Brain microvascular endothelial cell (primary cell): ENCODE measurements around the gene SMAD7.
A peak's percentile ranks its signal among the peaks of the same experiment; 100 is the strongest.

Experiments used
- DNase-seq: peaks from one replicate; pipeline ENCODE4 v3.0.0-alpha.2; 2020
- H3K27ac ChIP-seq: fragments of 250-450 bp; sonication (Bioruptor Pico); 2 replicates; pipeline ENCODE4 v1.5.1; 2020; ENCODE audit warnings: mild to moderate bottlenecking, moderate library complexity
- H3K27me3 ChIP-seq: fragments of 250-450 bp; sonication (Bioruptor Pico); replicated peaks from 2 replicates; pipeline ENCODE4 v1.5.1; 2020; ENCODE audit warnings: mild to moderate bottlenecking
- H3K36me3 ChIP-seq: fragments of 250-450 bp; sonication (Bioruptor Pico); replicated peaks from 2 replicates; pipeline ENCODE4 v1.5.1; 2020; ENCODE audit warnings: mild to moderate bottlenecking
- H3K4me3 ChIP-seq: 2 replicates; pipeline ENCODE4 v1.5.1; 2011; ENCODE audit warnings: low read depth, mild to moderate bottlenecking, control low read depth, low read length, moderate library complexity
- in situ Hi-C: cut with HindIII; loops from 2 replicates; pipeline ENCODE4 v1.10.0; 2017; ENCODE audit warnings: low sequenced_read_pairs, low pct_ligation_motif_present
- TF ChIP-seq, protein P1 (sequence below): IDR thresholded peaks from 2 replicates; pipeline ENCODE4 v1.5.1; 2011; ENCODE audit warnings: low read depth, mild to moderate bottlenecking, moderate library complexity, low read length, control low read depth, inconsistent platforms; ENCODE audit errors: missing control alignments

Gene SMAD7

DNA sequence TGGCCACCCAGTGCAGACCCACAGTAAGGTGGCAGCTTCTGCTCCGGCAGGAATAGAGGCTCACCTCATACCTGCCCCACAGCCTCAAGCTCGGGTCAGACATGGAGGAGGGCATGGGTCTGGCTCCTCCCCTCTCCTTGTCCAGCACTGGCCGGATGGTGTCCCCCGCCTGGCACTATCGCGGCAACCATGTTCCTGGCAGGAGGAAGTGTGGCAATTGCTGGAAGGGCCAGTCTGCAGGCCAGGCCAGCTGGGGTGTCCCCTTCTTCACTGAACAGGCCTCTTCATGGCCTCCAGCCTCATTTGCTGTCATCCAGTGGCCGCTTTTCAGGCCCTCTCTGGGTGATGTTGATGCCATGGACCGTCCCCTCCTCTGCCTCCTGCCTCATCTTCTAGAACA lies 41.4 kb upstream of the SMAD7 start:
- no peak overlapping the region for H3K27ac ChIP-seq

DNA sequence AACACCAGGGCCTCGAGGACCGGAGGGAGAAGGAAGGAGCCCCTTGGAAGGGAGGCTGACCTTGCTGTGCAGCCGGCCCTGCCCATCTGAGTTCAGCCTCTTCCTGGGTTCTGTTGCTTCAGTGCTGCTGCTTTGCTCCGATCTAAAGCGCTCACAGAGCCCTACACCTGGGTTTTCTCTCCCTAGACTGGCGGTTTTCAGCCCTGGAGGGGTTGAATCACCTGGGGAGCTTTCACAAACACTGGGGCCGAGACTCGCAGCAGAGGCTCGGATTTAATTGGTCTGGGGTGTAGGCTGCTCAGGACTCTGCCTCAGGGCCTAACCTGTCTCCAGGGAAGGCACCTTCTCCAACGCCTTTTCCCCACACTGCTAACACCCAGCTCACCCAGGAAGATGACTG lies 40.9 kb upstream of the SMAD7 start:
- no peak overlapping the region for H3K27ac ChIP-seq
- no peaks in the 10 kb centered on the region for H3K27me3 ChIP-seq
- no peaks in the 10 kb centered on the region for H3K36me3 ChIP-seq
- TF ChIP-seq, protein P1, sequence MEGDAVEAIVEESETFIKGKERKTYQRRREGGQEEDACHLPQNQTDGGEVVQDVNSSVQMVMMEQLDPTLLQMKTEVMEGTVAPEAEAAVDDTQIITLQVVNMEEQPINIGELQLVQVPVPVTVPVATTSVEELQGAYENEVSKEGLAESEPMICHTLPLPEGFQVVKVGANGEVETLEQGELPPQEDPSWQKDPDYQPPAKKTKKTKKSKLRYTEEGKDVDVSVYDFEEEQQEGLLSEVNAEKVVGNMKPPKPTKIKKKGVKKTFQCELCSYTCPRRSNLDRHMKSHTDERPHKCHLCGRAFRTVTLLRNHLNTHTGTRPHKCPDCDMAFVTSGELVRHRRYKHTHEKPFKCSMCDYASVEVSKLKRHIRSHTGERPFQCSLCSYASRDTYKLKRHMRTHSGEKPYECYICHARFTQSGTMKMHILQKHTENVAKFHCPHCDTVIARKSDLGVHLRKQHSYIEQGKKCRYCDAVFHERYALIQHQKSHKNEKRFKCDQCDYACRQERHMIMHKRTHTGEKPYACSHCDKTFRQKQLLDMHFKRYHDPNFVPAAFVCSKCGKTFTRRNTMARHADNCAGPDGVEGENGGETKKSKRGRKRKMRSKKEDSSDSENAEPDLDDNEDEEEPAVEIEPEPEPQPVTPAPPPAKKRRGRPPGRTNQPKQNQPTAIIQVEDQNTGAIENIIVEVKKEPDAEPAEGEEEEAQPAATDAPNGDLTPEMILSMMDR, result no peak
- no peak overlapping the region for H3K4me3 ChIP-seq
- DNase-seq, result no peak
- in situ Hi-C loops, result no loop called here

More for the DNA sequence above, 41.4 kb upstream of the SMAD7 start:
- TF ChIP-seq, protein P1, result no peak
- Histone ChIP-seq H3K27me3 (no peaks in the 10 kb centered on the region), H3K36me3 (no peaks in the 10 kb centered on the region), H3K4me3 (no peak overlapping the region)
- no peak for DNase-seq
- in situ Hi-C loops, result no loop called here

DNA sequence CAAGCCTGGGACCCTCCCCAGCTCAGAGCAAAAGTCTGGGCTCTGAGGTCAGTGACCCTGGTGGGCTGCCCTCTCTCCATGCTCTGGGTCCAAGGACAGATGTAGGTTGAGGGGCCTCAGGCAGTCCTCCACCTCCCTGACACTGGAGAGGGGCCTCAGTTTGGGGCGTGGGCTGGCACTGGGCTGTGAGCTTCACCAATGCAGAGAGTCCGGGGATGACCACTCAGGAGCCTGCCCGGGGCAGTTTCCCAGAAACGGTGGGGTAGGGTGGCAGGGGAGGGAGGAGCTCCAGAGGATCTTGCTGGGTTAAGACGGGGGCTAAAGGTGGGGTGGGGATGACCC lies 40.5 kb upstream of the SMAD7 start:
- Histone ChIP-seq H3K4me3 (no peak overlapping the region), H3K27ac (no peak overlapping the region), H3K27me3 (no peaks in the 10 kb centered on the region), H3K36me3 (no peaks in the 10 kb centered on the region)
- TF ChIP-seq, protein P1, result no peak
- in situ Hi-C loops, result no loop called here
- DNase-seq, result no peak

DNA sequence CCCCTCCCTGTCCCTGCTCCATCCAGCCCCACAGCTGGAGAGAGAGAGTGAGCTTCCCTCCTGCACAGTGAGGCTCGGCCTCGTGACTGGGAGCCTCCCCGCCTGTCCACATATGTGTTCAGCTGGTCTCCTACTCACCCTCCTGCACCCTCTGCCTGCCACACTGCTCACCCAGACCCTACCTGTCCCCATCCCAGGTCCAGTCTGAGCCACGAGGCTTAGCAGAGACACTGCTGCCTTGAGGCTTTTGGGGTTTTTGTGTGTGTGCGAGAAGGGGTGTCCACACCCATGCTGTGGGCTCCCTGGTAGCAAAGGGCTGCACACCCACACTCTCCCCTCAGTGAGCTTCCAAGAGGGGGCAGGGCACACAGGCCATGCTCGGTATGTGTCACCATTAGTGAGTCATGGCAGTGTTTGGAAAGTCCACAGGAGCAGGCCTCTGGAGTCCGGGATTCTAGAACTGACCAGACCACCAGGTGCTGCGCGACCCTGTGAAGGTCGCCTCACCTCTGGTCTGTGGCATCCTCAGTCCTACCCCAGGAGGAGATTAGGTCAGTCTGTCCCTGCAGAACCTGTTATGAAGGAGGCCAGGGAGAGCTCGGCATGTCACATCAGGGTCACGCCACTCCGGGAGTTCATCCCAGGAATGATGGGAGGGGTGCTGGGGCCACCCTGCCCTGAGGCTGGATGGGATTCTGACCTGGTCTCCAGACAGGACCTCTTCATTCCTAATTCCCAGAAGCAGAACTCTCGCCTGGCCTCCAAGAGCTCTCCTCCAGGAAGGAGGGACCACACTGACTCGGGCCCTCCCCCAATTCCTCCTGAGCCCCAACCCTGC lies 39.9 kb upstream of the SMAD7 start:
- Histone ChIP-seq H3K36me3 (no peaks in the 10 kb centered on the region), H3K4me3 (no peak overlapping the region), H3K27me3 (no peaks in the 10 kb centered on the region), H3K27ac (no peak overlapping the region)
- TF ChIP-seq, protein P1, result peak; percentile 11
- in situ Hi-C loops, result no loop called here
- DNase-seq, result peak; percentile 58

DNA sequence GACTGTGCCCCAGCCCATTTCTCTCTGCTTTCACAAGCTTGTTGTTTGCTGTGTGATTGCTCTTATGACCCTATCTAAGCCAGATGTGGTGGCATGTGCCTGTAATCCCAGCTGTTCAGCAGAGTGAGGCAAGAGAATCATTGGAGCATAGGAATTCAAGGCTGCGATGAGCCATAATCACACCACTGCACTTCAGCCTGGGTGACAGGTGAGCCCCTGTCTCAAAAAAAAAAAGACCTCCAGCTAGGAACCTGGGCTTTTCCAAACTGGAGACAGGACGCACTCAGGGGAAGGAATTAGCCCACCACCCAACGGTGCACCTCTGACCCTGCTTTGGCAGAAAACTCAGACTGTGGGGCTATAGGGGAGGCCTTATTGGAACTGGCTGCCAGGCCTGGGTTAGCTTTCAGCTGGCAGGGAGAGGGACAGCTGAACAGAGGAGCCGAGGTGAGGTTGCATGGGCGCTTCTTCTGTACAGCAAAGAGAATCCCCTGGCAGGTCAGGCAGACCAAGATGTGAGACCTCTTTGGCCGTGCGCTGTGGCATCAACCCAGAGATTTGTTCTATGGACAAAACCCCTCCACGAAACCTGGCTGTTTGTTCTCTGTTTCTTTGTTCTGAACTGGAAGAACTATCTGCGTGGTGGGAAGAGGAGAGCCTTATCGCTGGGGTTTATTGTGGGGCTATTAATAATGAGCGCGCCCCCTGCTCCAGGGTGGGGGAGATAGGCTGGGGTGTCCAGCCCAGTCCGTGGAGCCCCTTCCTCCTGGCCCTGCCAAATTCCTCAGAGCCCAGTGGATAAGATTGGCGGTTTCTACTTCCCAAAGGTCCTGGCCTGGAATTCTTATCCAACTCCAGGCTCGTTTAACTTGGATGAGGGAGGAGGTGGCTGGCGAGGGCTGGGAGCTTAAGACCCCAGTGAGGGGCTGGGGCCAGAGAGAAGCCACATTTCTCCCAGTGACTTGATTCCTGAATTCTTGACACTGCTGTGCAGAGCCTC lies 38.8 kb upstream of the SMAD7 start:
- H3K36me3 ChIP-seq, result no peaks in the 10 kb centered on the region
- H3K27me3 ChIP-seq, result no peaks in the 10 kb centered on the region
- DNase-seq, result no peak
- H3K4me3 ChIP-seq, result no peak overlapping the region
- TF ChIP-seq, protein P1, result no peak
- in situ Hi-C loops, result no loop called here
- H3K27ac ChIP-seq, result no peak overlapping the region
